Omental fat pad (tissue), 4 donors: Measurements from ENCODE around the gene CFP. TPM values are rescaled to one million over a fixed set of nuclear protein-coding genes. Genes with fewer than 3 reads are reported as not detected.
"Not testable (repeated sequence)": the region's sequence is repeated elsewhere in the genome, so short reads cannot be mapped to it uniquely, and the experiment has no call there.

Experiments used
- ATAC-seq: fragments of 150-250 bp; one replicate; pipeline ENCODE4 v1.9.1; 2016; ENCODE audit warnings: mild to moderate bottlenecking, moderate library complexity; ENCODE audit not compliant: low FRiP score
- DNase-seq: peaks from one replicate; pipeline ENCODE4 v3.0.0-alpha.2; 2019; ENCODE audit warnings: low spot score
- CTCF ChIP-seq, 3 donors: fragments of 450-650 bp; IDR thresholded peaks; one replicate each; pipeline ENCODE4 v1.5.1; 2016 to 2017; ENCODE audit warnings: antibody characterized with exemption in 3 of 3, mild to moderate bottlenecking in 3 of 3, moderate library complexity in 2 of 3
- total RNA-seq, 4 donors: library from RNA; depleted of rRNA; stranded (reverse); fragments of >200 nt; gene quantifications; one replicate each; pipeline ENCODE4 v1.1.0, GENCODE V29; 2016

The CFP gene
- 10 to 100 TPM in 2 of 4 donors, 1 to 10 TPM in 2; 7.4 to 53.9 (median 11.2) TPM for total RNA-seq

- no peak for ATAC-seq
- TF ChIP-seq CTCF (IDR thresholded peaks at IDR 0.05): no peak
- DNase-seq: no peak
Measured at GRCh38 chrX:47629419-47630200, at the start of gene CFP. Gene CFP (minus strand): TSS chrX:47629930. CDS start chrX:47629844, 86 bp downstream.

- ATAC-seq, DNase-seq: not testable (repeated sequence)
Measured at GRCh38 chrX:47675959-47676859, 46.5 kb upstream of the CFP start.

GRCh38 chrX:47674776-47675175 is 45.0 kb upstream of the CFP start:
- ATAC-seq: no peak
- DNase-seq: no peak
- TF ChIP-seq CTCF (IDR thresholded peaks at IDR 0.05): no peak

GRCh38 chrX:47665797-47666196 is 36.1 kb upstream of the CFP start:
- DNase-seq, ATAC-seq: not testable (repeated sequence)

GRCh38 chrX:47664737-47665136 is 35.0 kb upstream of the CFP start:
- no peak for ATAC-seq
- TF ChIP-seq CTCF (IDR thresholded peaks at IDR 0.05): no peak
- no peak for DNase-seq

GRCh38 chrX:47662144-47662657 is 32.5 kb upstream of the CFP start:
- no peak for DNase-seq
- TF ChIP-seq CTCF (IDR thresholded peaks at IDR 0.05): no peak
- ATAC-seq: peak; percentile 48

GRCh38 chrX:47661539-47661938 is 31.8 kb upstream of the CFP start:
- ATAC-seq (no peak), DNase-seq (no peak)
- TF ChIP-seq CTCF (IDR thresholded peaks at IDR 0.05): no peak
